GM21528 (cell line): ENCODE measurements around the gene SPEF1.

Experiments used
- ATAC-seq: cut with Tn5 transposase; IDR thresholded peaks from one replicate; pipeline ENCODE4 v1.9.1; 2021; ENCODE audit warnings: mild to moderate bottlenecking, moderate library complexity; ENCODE audit not compliant: unreplicated experiment, low FRiP score

Gene SPEF1

DNA sequence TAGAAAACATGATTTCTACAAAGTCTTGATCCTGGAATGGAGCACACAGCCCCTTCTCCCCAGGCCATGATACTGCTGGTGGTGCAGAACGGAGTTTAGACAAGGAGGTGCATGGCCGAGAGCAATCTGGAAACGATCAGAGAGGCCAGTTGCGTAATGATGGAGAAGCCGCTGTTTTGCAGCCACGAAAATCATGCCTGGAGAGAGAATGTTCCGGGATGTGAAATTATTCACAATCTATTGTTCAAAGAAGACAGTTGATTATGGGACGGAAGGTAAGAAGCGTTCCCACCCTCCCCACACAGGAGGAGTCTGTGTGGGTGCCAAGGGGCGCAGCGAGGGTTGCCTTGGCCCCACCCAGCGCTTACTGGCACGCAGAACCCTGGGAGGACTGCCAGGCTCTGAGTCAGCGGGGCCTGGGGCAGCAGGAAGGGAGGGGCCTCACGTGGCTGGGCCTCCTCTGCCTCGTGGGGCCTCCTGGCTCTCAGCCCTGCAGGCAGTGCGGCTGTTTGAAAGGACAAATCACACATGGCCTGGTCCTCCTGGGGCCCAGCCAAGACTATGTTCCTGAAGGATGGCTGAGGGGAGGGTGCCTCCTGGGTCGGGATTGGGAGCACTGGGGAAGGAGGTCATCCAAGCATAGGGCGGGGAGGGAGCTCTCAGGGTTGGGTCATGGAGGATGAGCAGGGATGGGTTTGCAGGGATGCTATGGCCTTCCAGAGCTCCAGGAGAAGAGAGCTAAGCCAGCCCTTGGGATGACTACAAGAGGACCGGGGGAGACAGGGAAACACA is 30.4 kb upstream of the SPEF1 start:
- ATAC-seq: no peak

- no peak for ATAC-seq
Measured at GRCh38 chr20:3808544-3808943, 27.3 kb upstream of the SPEF1 start.

GRCh38 chr20:3804781-3805180 is 23.5 kb upstream of the SPEF1 start:
- no peak for ATAC-seq

DNA sequence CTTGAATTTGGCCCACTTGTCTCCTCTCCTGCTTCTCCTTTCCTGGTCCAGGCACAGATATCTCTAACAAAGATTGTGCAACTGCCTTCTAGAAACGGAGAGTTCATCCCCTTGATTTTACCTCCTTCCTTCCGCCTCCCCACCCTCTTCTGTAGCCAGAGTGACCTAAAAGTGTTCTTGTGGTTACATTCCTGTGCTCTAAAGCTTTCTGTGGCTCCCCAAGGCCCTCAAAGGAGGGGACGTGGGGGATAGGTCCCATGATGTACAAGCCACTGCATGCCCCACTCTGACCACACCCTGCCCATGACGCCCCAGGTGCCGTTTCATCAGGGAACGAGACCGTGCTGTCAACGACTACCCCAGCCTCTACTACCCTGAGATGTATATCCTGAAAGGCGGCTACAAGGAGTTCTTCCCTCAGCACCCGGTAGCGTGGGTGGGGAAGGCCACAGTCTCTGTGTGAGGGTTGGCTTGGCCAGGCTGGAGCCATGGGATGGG is 23.1 kb upstream of the SPEF1 start:
- no peak for ATAC-seq

DNA sequence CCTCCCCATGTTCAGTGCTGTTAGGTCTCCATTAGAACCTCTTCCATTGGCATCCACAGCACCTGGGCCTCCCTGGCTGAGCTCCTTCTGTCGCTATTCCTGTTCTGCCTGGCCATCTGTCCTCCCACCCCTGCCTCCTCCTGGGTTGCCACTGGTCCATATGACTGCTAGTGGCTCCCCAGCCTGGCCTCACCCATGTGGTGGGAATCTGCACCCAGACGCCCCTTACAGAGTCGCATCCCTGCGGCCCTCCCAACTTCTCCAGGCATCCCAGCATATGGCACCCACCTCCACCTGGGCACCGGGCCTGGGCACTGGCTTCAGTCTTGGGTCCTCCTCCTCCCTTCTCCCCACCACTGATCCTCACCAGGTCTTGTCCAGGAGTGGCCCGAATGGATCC is 22.6 kb upstream of the SPEF1 start:
- ATAC-seq: no peak

GRCh38 chr20:3803289-3803688 is 22.0 kb upstream of the SPEF1 start:
- ATAC-seq: no peak

DNA sequence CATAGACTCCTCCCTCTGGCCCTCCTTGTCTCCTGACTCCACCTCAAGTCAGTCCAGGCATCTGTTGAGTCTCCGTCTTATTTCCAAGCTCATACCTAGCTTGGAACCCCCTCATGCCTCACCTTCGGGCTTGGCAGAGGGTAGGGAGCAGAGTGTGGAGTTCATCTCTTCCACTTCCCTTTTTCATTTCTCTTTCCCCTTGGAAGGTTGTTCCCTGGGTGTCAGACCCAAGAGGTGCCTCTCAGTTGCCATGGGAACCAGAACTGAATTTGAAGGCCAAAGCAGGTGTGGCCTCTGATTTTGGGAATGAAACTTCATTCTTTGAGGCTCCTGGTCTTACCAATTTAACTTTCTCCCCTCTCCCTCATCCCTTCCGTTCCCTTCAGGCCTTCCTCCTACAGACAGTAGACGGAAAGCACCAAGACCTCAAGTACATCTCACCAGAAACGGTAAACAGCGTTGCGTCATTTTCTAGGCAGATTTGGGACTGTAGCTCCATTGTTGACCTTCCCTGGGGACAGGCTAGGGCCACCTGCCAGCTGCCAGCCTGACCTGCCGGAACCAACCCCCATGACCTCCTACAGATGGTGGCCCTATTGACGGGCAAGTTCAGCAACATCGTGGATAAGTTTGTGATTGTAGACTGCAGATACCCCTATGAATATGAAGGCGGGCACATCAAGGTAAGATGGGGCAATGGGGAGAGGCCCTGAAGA is 21.4 kb upstream of the SPEF1 start:
- ATAC-seq: no peak

DNA sequence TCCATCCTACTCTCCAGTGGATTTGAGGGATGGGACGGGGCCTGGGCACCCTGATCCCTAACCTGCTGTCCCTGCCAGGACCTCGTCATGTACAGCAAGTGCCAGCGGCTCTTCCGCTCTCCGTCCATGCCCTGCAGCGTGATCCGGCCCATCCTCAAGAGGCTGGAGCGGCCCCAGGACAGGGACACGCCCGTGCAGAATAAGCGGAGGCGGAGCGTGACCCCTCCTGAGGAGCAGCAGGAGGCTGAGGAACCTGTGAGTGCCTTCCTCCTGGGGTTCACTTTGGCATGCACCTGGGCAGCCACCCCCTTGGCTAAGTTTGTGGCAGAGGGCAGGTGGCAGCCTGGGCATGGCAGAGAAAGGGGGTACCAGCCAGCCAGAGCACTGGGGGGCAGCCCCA is 20.6 kb upstream of the SPEF1 start:
- ATAC-seq: no peak

DNA sequence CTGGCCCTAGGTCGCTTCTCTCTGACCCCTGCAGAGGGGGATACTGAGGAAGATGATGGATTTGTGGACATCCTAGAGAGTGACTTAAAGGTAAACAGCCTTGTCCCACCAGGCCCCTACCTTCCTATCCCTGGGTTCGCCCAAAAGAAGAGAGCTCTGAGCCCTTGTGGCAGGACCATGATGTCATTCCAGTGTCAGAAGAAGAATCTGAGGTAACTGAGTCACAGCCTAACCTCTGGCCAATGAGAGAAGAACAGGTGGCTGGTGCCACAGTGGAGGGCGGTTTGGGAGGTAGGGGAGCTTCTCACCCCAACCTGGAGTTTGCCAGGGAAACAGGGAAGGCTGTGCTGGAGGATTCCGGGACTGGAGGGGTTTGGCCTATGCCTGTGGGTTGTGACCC is 20.1 kb upstream of the SPEF1 start:
- ATAC-seq: no peak

- ATAC-seq: no peak
Measured at GRCh38 chr20:3800878-3801260, 19.6 kb upstream of the SPEF1 start.

DNA sequence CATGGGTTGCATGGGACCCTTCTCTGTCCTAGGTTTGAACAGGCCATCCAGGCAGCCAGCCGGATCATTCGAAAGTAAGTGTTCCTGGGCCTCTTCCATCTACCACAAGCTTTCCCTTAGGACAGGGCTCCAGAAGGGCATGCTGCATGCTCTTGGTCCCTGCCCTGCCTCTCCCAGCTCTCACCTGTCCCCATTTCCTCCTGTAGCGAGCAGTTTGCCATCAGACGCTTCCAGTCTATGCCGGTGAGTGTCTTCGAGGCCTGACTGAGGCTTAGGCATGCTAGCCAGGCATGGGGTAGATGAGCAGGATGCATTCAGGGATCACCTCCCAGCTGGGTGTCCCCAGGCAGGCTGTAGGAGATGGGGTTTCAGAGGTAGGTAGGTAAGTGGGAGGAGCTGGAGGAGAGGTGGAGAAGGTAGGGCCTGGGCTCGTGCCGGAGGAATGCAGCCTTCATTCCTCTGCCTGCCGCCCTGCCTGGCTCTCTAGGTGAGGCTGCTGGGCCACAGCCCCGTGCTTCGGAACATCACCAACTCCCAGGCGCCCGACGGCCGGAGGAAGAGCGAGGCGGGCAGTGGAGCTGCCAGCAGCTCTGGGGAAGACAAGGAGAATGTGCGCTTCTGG is 19.1 kb upstream of the SPEF1 start:
- ATAC-seq: no peak

DNA sequence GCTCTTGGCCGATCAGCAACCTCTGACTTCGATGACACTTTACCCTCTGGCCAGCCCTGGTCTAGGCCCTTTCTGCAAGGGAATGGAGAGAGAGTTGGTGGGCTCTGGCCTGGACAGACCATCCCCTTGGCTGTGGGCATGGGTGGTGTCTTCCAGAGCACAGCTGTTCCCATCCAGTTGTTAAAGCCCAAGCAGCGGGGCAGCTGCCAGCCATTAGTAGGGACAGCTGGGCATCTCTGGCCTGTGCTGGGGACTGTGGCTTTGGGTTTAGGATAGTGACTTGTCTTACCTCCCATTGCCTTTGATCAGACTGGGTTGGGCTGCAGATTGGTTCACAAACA is 17.6 kb upstream of the SPEF1 start:
- no peak for ATAC-seq

DNA sequence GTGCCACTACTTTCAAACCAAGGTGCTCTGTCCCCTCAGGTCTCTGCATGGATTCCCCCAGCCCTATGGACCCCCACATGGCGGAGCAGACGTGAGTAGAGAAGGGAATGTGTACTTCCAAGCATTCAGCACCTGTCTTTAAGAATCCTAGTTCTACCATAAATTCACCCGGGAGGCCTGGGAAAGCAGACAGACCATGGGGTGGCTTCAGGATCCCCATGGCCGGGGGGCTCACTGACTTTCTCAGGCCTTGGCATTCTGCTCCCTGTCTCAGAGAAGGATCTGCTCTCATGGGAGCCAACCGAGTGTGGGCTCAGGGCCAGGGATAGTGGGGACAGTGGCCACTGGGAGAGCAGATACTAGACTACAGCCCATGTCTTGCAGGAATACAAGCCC is 17.1 kb upstream of the SPEF1 start:
- no peak for ATAC-seq

DNA sequence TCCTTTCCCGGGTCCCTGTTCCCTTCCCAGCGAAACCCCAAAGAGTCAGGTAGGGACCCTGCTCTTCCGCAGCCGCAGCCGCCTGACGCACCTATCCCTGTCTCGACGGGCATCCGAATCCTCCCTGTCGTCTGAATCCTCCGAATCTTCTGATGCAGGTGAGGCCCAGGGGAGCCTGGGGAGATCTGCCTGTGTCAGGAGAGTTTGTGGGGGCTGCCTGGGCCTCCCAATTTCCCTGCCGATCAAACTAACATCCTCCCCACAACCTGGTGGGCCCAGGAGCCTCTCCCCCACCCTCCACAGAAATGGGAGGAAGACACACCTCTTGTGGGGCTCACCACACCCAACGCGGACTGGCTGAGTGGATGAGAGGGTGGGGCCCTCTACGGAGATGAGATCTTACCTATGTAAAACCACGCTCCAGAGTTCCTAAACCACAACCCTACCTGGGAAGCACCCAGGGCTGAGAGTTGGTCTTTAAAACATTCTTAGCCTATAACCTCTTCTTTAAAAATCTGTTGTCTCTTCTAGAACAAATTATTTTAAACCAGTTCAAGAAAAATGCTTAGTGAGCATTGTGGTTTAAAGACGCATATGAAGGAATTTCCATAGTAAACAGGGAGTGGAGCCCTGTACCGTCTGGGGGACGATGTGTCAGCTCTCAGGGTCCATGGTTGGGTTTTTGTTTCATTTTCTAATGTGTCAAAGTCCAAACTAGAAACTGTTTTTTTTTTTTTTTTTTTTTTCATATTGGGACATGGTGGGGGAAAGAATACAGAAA is 16.5 kb upstream of the SPEF1 start:
- no peak for ATAC-seq

DNA sequence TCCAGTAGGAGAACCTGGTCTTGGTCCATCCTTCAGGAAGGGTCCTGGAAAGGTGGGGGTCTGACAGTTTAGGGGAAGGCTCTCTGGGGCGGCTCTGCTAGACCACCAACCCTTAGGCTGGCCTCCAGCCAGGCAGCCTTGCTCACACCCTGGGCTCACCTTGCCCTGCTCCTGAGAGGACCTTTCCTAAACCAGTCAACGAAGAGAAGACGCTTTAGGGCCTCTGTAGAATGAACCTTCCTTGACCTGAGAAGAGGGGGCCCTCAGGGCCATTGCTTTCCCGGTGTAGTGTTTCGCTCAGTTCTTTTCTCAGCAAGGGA is 15.9 kb upstream of the SPEF1 start:
- no peak for ATAC-seq

DNA sequence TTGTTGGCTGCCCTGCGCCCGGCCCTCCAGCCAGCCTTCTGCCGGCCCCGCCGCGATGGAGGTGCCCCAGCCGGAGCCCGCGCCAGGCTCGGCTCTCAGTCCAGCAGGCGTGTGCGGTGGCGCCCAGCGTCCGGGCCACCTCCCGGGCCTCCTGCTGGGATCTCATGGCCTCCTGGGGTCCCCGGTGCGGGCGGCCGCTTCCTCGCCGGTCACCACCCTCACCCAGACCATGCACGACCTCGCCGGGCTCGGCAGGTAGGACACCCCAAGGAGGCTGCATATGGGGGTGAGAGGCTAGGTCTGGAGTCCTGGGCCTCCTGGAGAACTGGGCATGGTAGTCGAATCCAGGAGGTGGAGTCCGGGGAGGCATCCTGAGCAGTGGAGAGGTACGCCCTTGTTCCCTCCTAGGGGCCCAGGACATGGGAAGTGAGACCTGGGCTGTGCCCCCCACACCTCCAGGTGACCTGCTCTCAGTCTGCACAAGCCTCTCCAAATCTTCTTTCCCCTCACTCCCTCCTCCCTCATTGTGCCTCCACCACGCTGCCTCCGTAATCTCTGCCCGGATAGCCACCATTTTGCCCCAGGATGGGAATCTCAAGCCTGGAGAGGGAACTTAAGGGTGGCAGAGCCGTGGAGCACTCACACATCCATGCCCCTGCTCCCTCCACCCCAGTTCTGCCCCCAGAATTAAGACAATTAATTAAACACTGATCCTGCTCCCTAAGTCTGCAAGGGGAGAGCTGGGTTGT is 15.4 kb upstream of the SPEF1 start:
- ATAC-seq: peak; percentile 2

DNA sequence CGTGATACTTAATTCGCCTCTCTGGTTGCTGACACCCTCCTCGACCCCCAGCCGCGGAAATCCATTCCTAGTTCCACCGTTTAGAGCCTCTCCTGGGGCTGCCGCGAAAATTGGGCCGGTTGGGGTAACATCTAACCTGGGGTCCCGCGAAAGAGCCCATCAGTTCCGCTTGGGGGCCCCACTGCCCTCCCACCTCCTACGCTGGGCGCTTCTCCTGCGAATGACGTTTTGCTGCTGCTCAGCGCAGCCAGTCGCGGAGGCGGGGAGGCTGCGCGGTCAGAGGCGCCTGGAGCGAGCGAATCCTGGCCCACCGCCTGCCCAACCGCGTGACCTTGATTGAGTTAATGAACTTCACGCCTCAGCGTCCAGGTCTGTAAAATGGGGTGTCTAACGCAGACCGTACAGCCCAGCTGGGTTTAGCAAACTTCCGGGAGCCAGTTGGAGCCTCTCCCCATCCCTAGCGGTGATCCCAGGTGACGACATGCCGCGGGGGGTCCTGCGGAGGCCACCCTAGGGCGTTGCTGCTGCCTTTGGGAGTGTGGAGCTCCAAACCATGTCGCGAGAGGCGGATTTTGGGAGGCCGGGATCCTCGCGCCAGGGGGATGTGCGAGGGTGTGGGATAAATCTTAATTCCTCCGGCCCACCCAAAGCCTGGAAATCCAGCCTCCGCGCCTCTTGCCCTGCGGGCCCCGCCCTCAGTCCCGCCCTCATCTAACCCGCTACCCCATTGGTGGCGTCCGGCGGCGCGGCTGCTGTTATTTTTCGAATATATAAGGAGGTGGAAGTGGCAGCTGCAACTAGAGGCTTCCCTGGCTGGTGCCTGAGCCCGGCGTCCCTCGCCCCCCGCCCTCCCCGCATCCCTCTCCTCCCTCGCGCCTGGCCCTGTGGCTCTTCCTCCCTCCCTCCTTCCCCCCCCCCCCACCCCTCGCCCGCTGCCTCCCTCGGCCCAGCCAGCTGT is 14.5 kb upstream of the SPEF1 start, which contains the start of gene CDC25B:
CDC25B (plus strand) TSS at position 800 of the 958 bp plus-strand sequence. CDS start 222 bp downstream, outside the sequence.
- ATAC-seq: peak; percentile 68

GRCh38 chr20:3794701-3795420 is 13.6 kb upstream of the SPEF1 start:
- no peak for ATAC-seq
